OCI-LY7 (cell line): Measurements from ENCODE around the gene FMN1. TPM values are rescaled to one million over a fixed set of nuclear protein-coding genes. Genes with fewer than 3 reads are reported as not detected.

ENCODE experiments used
- BruUV-seq: library from RNA; stranded (reverse); fragments of 400-500 nt; replicated peaks from 2 replicates; lab custom pipeline; 2021; lab: Mats Ljungman, UMichigan
- CTCF ChIA-PET: fragments of 300-600 bp; sonication (Branson Sonifier 250); formaldehyde crosslinking; loops from one replicate; lab custom pipeline; 2022; ENCODE audit warnings: antibody characterized with exemption; ENCODE audit not compliant: unreplicated experiment; lab: Charles Lee
- POLR2A ChIA-PET: fragments of 300-600 bp; sonication (Branson Sonifier 250); formaldehyde crosslinking; loops from one replicate; lab custom pipeline; 2022; ENCODE audit warnings: antibody characterized with exemption; lab: Charles Lee
- DNase-seq: peaks from one replicate; pipeline ENCODE4 v3.0.0-alpha.2; 2015; ENCODE audit warnings: low spot score
- H2AFZ ChIP-seq: fragments of 200-600 bp; sonication (generic), shearing (Covaris generic); 2 replicates; pipeline ENCODE4 v1.6.1; 2014; ENCODE audit warnings: mild to moderate bottlenecking, antibody characterized with exemption, low read length, moderate library complexity
- H3K27ac ChIP-seq: fragments of 200-600 bp; sonication (generic); 2 replicates; pipeline ENCODE4 v1.5.1; 2014; ENCODE audit warnings: mixed run types, low read depth, mild to moderate bottlenecking, moderate library complexity, low read length, inconsistent platforms; ENCODE audit not compliant: poor library complexity, severe bottlenecking
- H3K36me3 ChIP-seq: fragments of 200-600 bp; sonication (generic); 2 replicates; pipeline ENCODE4 v1.6.1; 2014; ENCODE audit warnings: mild to moderate bottlenecking, antibody characterized with exemption, low read length, moderate library complexity, mixed read lengths; ENCODE audit not compliant: insufficient read depth
- H3K4me1 ChIP-seq: fragments of 200-600 bp; sonication (generic); 2 replicates; pipeline ENCODE4 v1.5.1; 2014; ENCODE audit warnings: mild to moderate bottlenecking, low read length; ENCODE audit not compliant: insufficient read depth, poor library complexity, severe bottlenecking
- H3K4me2 ChIP-seq: fragments of 200-600 bp; sonication (generic); 2 replicates; pipeline ENCODE4 v1.6.1; 2014; ENCODE audit warnings: mild to moderate bottlenecking, low read length
- H3K4me3 ChIP-seq: fragments of 200-600 bp; sonication (generic); 2 replicates; pipeline ENCODE4 v1.5.1; 2014; ENCODE audit warnings: mild to moderate bottlenecking, low read depth, low read length; ENCODE audit not compliant: poor library complexity, severe bottlenecking
- H3K79me2 ChIP-seq: fragments of 200-600 bp; sonication (generic); 2 replicates; pipeline ENCODE4 v1.6.1; 2016; ENCODE audit warnings: low read depth, mild to moderate bottlenecking, low read length, moderate library complexity, mixed read lengths; ENCODE audit not compliant: insufficient read depth
- H3K9me2 ChIP-seq: fragments of 200-600 bp; sonication (generic); 2 replicates; pipeline ENCODE4 v1.6.1; 2016; ENCODE audit warnings: mild to moderate bottlenecking, low read length, mixed read lengths; ENCODE audit not compliant: insufficient read depth
- H3K9me3 ChIP-seq: fragments of 200-600 bp; sonication (generic); 2 replicates; pipeline ENCODE4 v1.6.1; 2014; ENCODE audit warnings: mild to moderate bottlenecking, mixed run types, low read length, mixed read lengths
- H4K20me1 ChIP-seq: fragments of 200-600 bp; sonication (generic); 2 replicates; pipeline ENCODE4 v1.6.1; 2014; ENCODE audit warnings: mild to moderate bottlenecking, antibody characterized with exemption, low read length, moderate library complexity, mixed read lengths; ENCODE audit not compliant: insufficient read depth
- EZH2phosphoT487 ChIP-seq: fragments of 200-600 bp; sonication (generic); IDR thresholded peaks from 2 replicates; pipeline ENCODE4 v1.6.1; 2018; ENCODE audit warnings: low read depth, borderline replicate concordance, mild to moderate bottlenecking, mixed run types, antibody characterized with exemption, low read length, moderate library complexity, mixed read lengths
- intact Hi-C: fragments of 100-400 bp; cut with micrococcal nuclease; formaldehyde crosslinking; loops from one replicate; pipeline ENCODE4 v1.10.0; 2022; ENCODE audit not compliant: unreplicated experiment
- total RNA-seq, 2 experiments: library from RNA; depleted of rRNA in 1 of 2; stranded (reverse); fragments of >200 nt in 1 of 2; shearing (Covaris generic) in 1 of 2; gene quantifications; 2 replicates each; pipeline ENCODE4 v1.2.3, GENCODE V29; 2014 to 2022
- TF ChIP-seq, protein P1 (sequence below): fragments of 200-600 bp; sonication (generic); conservative IDR thresholded peaks from 2 replicates; pipeline ENCODE4 v1.5.1; 2014; ENCODE audit warnings: mild to moderate bottlenecking, antibody characterized with exemption, low read length, moderate library complexity, mixed read lengths

Gene FMN1
- total RNA-seq, 2 experiments from 2014 or later, result 3.2 to 4.2 TPM

- TF ChIP-seq, protein P1, sequence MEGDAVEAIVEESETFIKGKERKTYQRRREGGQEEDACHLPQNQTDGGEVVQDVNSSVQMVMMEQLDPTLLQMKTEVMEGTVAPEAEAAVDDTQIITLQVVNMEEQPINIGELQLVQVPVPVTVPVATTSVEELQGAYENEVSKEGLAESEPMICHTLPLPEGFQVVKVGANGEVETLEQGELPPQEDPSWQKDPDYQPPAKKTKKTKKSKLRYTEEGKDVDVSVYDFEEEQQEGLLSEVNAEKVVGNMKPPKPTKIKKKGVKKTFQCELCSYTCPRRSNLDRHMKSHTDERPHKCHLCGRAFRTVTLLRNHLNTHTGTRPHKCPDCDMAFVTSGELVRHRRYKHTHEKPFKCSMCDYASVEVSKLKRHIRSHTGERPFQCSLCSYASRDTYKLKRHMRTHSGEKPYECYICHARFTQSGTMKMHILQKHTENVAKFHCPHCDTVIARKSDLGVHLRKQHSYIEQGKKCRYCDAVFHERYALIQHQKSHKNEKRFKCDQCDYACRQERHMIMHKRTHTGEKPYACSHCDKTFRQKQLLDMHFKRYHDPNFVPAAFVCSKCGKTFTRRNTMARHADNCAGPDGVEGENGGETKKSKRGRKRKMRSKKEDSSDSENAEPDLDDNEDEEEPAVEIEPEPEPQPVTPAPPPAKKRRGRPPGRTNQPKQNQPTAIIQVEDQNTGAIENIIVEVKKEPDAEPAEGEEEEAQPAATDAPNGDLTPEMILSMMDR, result no peak
- no peak for TF ChIP-seq EZH2phosphoT487
- no peaks in the 10 kb centered on the region for H3K4me1 ChIP-seq
- no peaks in the 10 kb centered on the region for H3K9me2 ChIP-seq
- ChIA-PET POLR2A (interaction anchor here (0.6 kb wide), 1 partner anchor 146 kb away, joined by 3 read pairs; no protein-coding TSS in a partner anchor), CTCF (no interaction called here)
- BruUV-seq, result no TSS peak
- no peaks in the 10 kb centered on the region for H3K36me3 ChIP-seq
- H4K20me1 ChIP-seq, result no peaks in the 10 kb centered on the region
- DNase-seq, result no peak
- no peaks in the 10 kb centered on the region for H3K79me2 ChIP-seq
- H3K4me2 ChIP-seq, result no peak overlapping the region
- no peaks in the 10 kb centered on the region for H3K9me3 ChIP-seq
- intact Hi-C loops, result no loop called here
- H2AFZ ChIP-seq, result no peak overlapping the region
- H3K27ac ChIP-seq, result no peak overlapping the region
- no peak overlapping the region for H3K4me3 ChIP-seq
Measured at GRCh38 chr15:33059184-33059583, 135.3 kb downstream of the FMN1 start.

GRCh38 chr15:33057845-33058244 is 136.7 kb downstream of the FMN1 start:
- TF ChIP-seq EZH2phosphoT487, result no peak
- TF ChIP-seq, protein P1, result no peak
- intact Hi-C loops, result no loop called here
- BruUV-seq, result no TSS peak
- Histone ChIP-seq H3K36me3 (no peaks in the 10 kb centered on the region), H3K4me2 (no peak overlapping the region), H3K9me2 (no peaks in the 10 kb centered on the region), H3K9me3 (no peaks in the 10 kb centered on the region), H3K79me2 (no peaks in the 10 kb centered on the region), H3K27ac (no peak overlapping the region), H3K4me1 (no peaks in the 10 kb centered on the region), H3K4me3 (no peak overlapping the region), H2AFZ (no peak overlapping the region), H4K20me1 (no peaks in the 10 kb centered on the region)
- POLR2A ChIA-PET, result no interaction called here
- CTCF ChIA-PET, result no interaction called here
- DNase-seq, result no peak

GRCh38 chr15:33055962-33056361 is 138.6 kb downstream of the FMN1 start:
- BruUV-seq, result no TSS peak
- intact Hi-C loops, result no loop called here
- no peaks in the 10 kb centered on the region for H3K36me3 ChIP-seq
- CTCF ChIA-PET, result no interaction called here
- H3K4me2 ChIP-seq, result no peak overlapping the region
- H3K79me2 ChIP-seq, result no peaks in the 10 kb centered on the region
- no peaks in the 10 kb centered on the region for H3K4me1 ChIP-seq
- POLR2A ChIA-PET, result interaction anchor here (0.6 kb wide), 1 partner anchor 14 kb away, joined by 3 read pairs; no protein-coding TSS in a partner anchor
- no peak overlapping the region for H3K4me3 ChIP-seq
- H3K9me2 ChIP-seq, result no peaks in the 10 kb centered on the region
- no peak overlapping the region for H2AFZ ChIP-seq
- TF ChIP-seq EZH2phosphoT487, result no peak
- TF ChIP-seq, protein P1, result no peak
- no peaks in the 10 kb centered on the region for H4K20me1 ChIP-seq
- H3K9me3 ChIP-seq, result no peaks in the 10 kb centered on the region
- DNase-seq, result no peak
- no peak overlapping the region for H3K27ac ChIP-seq
